ENCODE data around the gene PCDHGA4. TPM values are rescaled to one million over a fixed set of nuclear protein-coding genes. Genes with fewer than 3 reads are reported as not detected.
A peak's percentile ranks its signal among the peaks of the same experiment; 100 is the strongest.
"Not testable (repeated sequence)": the region's sequence is repeated elsewhere in the genome, so short reads cannot be mapped to it uniquely, and the experiment has no call there.

PCDHGA4 gene
- total RNA-seq: not detected

GRCh38 chr5:141354900-141355469, at the start of gene PCDHGA4:
Gene PCDHGA4, plus strand, starts transcription at chr5:141355021. Its CDS starts 87 bp downstream, at chr5:141355108.
- Mint-ChIP-seq H3K27ac (no peak within 1 kb of the TSS), H3K9me3 (peaks cover 25% of the 10 kb centered on the region), H3K36me3 (ENCODE audit: low read depth) (peaks cover 16% of the 10 kb centered on the region), H3K27me3 (peaks cover 60% of the 10 kb centered on the region), H3K4me1 (ENCODE audit: low read depth) (no peaks in the 10 kb centered on the region), H3K4me3 (no peak within 1 kb of the TSS)
- CTCF ChIA-PET: interaction anchor here (0.8 to 2.2 kb wide), 13 partner anchors 9 to 202 kb away, joined by 3 to 8 read pairs (median 4); partner anchors contain the start of genes PCDHGA1, PCDHGA3, PCDHGA5 and PCDHGB3
- intact Hi-C loops (cut with micrococcal nuclease): no loop called here
- DNase-seq (no peak), ATAC-seq (no peak)
- POLR2A ChIA-PET: no interaction called here
- peak; percentile 58 for TF ChIP-seq CTCF (IDR thresholded peaks at IDR 0.05)

- Mint-ChIP-seq H3K4me3 (no peak overlapping the region), H3K27ac (no peak overlapping the region), H3K36me3 (ENCODE audit: low read depth) (peaks cover 33% of the 10 kb centered on the region), H3K9me3 (peaks cover 64% of the 10 kb centered on the region), H3K4me1 (ENCODE audit: low read depth) (no peaks in the 10 kb centered on the region), H3K27me3 (no peaks in the 10 kb centered on the region)
- ChIA-PET CTCF (interaction anchor here (2.2 kb wide), 1 partner anchor 13 kb away, joined by 8 read pairs; the partner anchor contains the start of gene TAF7), POLR2A (interaction anchor here (1.8 kb wide), 1 partner anchor 14 kb away, joined by 4 read pairs; the partner anchor contains the start of gene TAF7)
- intact Hi-C loops (cut with micrococcal nuclease): no loop called here
- no peak for TF ChIP-seq CTCF (IDR thresholded peaks at IDR 0.05)
- DNase-seq (no peak), ATAC-seq (no peak)
Measured at GRCh38 chr5:141306630-141307029, 48.2 kb upstream of the PCDHGA4 start.

- intact Hi-C loops (cut with micrococcal nuclease): no loop called here
- Mint-ChIP-seq H3K27me3 (no peaks in the 10 kb centered on the region), H3K27ac (no peak overlapping the region), H3K36me3 (ENCODE audit: low read depth) (peaks cover 71% of the 10 kb centered on the region), H3K4me1 (ENCODE audit: low read depth) (peaks cover 10% of the 10 kb centered on the region), H3K9me3 (peaks cover 60% of the 10 kb centered on the region), H3K4me3 (no peak overlapping the region)
- POLR2A ChIA-PET: no interaction called here
- CTCF ChIA-PET: no interaction called here
- DNase-seq (no peak), ATAC-seq (no peak)
- no peak for TF ChIP-seq CTCF (IDR thresholded peaks at IDR 0.05)
Measured at GRCh38 chr5:141313711-141314110, 41.1 kb upstream of the PCDHGA4 start.

GRCh38 chr5:141316963-141317362, 37.9 kb upstream of the PCDHGA4 start:
- peaks cover 60% of the 10 kb centered on the region for H3K9me3 Mint-ChIP-seq
- DNase-seq; POLR2A ChIA-PET; H3K27ac Mint-ChIP-seq; ATAC-seq; intact Hi-C loops (cut with micrococcal nuclease); H3K27me3 Mint-ChIP-seq; H3K4me3 Mint-ChIP-seq: not testable (repeated sequence)
- H3K4me1 Mint-ChIP-seq (ENCODE audit: low read depth): peaks cover 27% of the 10 kb centered on the region
- CTCF ChIA-PET: interaction anchor here (0.6 to 1.4 kb wide), 3 partner anchors 53 to 508 kb away, joined by 3 read pairs; partner anchors contain the start of genes PCDHGB3 and PCDHGB5
- peaks cover 83% of the 10 kb centered on the region for H3K36me3 Mint-ChIP-seq (ENCODE audit: low read depth)

- DNase-seq (no peak), ATAC-seq (no peak)
- POLR2A ChIA-PET: interaction anchor here (1.3 to 2.0 kb wide), 3 partner anchors 12 to 173 kb away, joined by 3 to 8 read pairs (median 4); no protein-coding TSS in a partner anchor
- Mint-ChIP-seq H3K4me3 (peak overlapping the region; percentile 95), H3K27me3 (no peaks in the 10 kb centered on the region), H3K9me3 (peaks cover 50% of the 10 kb centered on the region), H3K36me3 (ENCODE audit: low read depth) (peaks cover 64% of the 10 kb centered on the region), H3K4me1 (ENCODE audit: low read depth) (peaks cover 27% of the 10 kb centered on the region), H3K27ac (peak overlapping the region; percentile 98)
- CTCF ChIA-PET: interaction anchor here (1.0 to 3.5 kb wide), 22 partner anchors 8 to 248 kb away, joined by 3 to 36 read pairs (median 6); partner anchors contain the start of genes PCDHB11, PCDHGA1, PCDHGA10 and PCDHGA2
- intact Hi-C loops (cut with micrococcal nuclease): no loop called here
- TF ChIP-seq CTCF (IDR thresholded peaks at IDR 0.05): no peak
Measured at GRCh38 chr5:141319202-141319601, 35.6 kb upstream of the PCDHGA4 start.

All from activated CD8-positive, alpha-beta T cell treated with anti-CD3 and anti-CD28 coated beads for 36 hours (primary cell).